MV-4-11 (cell line): ENCODE measurements around the gene PSRC1.

ENCODE experiments used
- DNase-seq: peaks from one replicate; lab custom pipeline; 2025; lab: John Stamatoyannopoulos, UW

Gene PSRC1

GRCh38 chr1:109258481-109259466 is 24.2 kb downstream of the PSRC1 start:
- DNase-seq, result no peak

GRCh38 chr1:109257682-109258421 is 25.1 kb downstream of the PSRC1 start:
- DNase-seq, result no peak

GRCh38 chr1:109256971-109257681 is 25.8 kb downstream of the PSRC1 start:
- DNase-seq, result no peak

GRCh38 chr1:109256085-109256484 is 26.9 kb downstream of the PSRC1 start:
- DNase-seq, result no peak

GRCh38 chr1:109255678-109256077 is 27.3 kb downstream of the PSRC1 start:
- DNase-seq, result no peak

- no peak for DNase-seq
These were observed 27.8 kb downstream of the PSRC1 start for GRCh38 chr1:109255097-109255651.

GRCh38 chr1:109254621-109255096 is 28.3 kb downstream of the PSRC1 start:
- no peak for DNase-seq

GRCh38 chr1:109253803-109254620 is 28.9 kb downstream of the PSRC1 start:
- DNase-seq, result no peak

GRCh38 chr1:109252893-109253802 is 29.8 kb downstream of the PSRC1 start:
- DNase-seq, result no peak

GRCh38 chr1:109252167-109252892 is 30.6 kb downstream of the PSRC1 start:
- DNase-seq, result no peak

GRCh38 chr1:109251277-109252166 is 31.4 kb downstream of the PSRC1 start:
- DNase-seq, result no peak

GRCh38 chr1:109250454-109251276 is 32.3 kb downstream of the PSRC1 start:
- DNase-seq, result no peak

GRCh38 chr1:109249654-109250401 is 33.1 kb downstream of the PSRC1 start:
- DNase-seq, result no peak

- DNase-seq, result peak; percentile 44
These were observed 33.9 kb downstream of the PSRC1 start, which contains the start of gene CELSR2 for GRCh38 chr1:109248797-109249629. Gene CELSR2, plus strand, starts transcription at chr1:109249539. Its CDS starts 541 bp downstream, at chr1:109250080.

GRCh38 chr1:109248444-109248796 is 34.5 kb downstream of the PSRC1 start:
- no peak for DNase-seq
